Activated CD4-positive, alpha-beta memory T cell treated with anti-CD3 and anti-CD28 coated beads, Interleukin-2, amount 10 ng/mL, durations not matched to agents 7 days and 5 days (primary cell): ENCODE results near the gene CTNNA3. TPM values are rescaled to one million over a fixed set of nuclear protein-coding genes. Genes with fewer than 3 reads are reported as not detected.

Experiments used
- CTCF ChIA-PET: fragments of 350-600 bp; sonication (Branson Sonifier 250); formaldehyde crosslinking; loops from one replicate; lab custom pipeline; 2021; ENCODE audit warnings: antibody characterized with exemption, inconsistent platforms; lab: Charles Lee
- POLR2A ChIA-PET: fragments of 350-600 bp; sonication (Branson Sonifier 250); formaldehyde crosslinking; loops from one replicate; lab custom pipeline; 2021; ENCODE audit warnings: antibody characterized with exemption; lab: Charles Lee
- DNase-seq: peaks from one replicate; pipeline ENCODE4 v3.0.0-alpha.2; 2020
- H3K27ac Mint-ChIP-seq: one replicate; pipeline ENCODE4 v1.8.0; 2021; ENCODE audit warnings: mild to moderate bottlenecking, mixed read lengths
- H3K27me3 Mint-ChIP-seq: one replicate; pipeline ENCODE4 v1.8.0; 2021; ENCODE audit warnings: mixed read lengths
- H3K36me3 Mint-ChIP-seq: one replicate; pipeline ENCODE4 v1.8.0; 2021; ENCODE audit warnings: low read depth, mixed read lengths
- H3K4me1 Mint-ChIP-seq: one replicate; pipeline ENCODE4 v1.8.0; 2021; ENCODE audit warnings: mixed read lengths
- H3K4me3 Mint-ChIP-seq: one replicate; pipeline ENCODE4 v1.8.0; 2021; ENCODE audit warnings: mild to moderate bottlenecking, mixed read lengths
- H3K9me3 Mint-ChIP-seq: one replicate; pipeline ENCODE4 v1.8.0; 2021; ENCODE audit warnings: mixed read lengths
- total RNA-seq, 2 experiments: library from RNA; stranded (reverse); gene quantifications; one replicate each; pipeline ENCODE4 v1.2.3, GENCODE V29; 2021

Gene CTNNA3
- total RNA-seq, 2 experiments from 2014 or later = 0.78 TPM; not detected in 1

- ChIA-PET POLR2A (no interaction called here), CTCF (no interaction called here)
- H3K4me3 Mint-ChIP-seq = no peak overlapping the region
- H3K4me1 Mint-ChIP-seq = no peaks in the 10 kb centered on the region
- no peaks in the 10 kb centered on the region for H3K9me3 Mint-ChIP-seq
- no peak for DNase-seq
- no peaks in the 10 kb centered on the region for H3K36me3 Mint-ChIP-seq
- no peak overlapping the region for H3K27ac Mint-ChIP-seq
- H3K27me3 Mint-ChIP-seq = no peaks in the 10 kb centered on the region
Measured at GRCh38 chr10:66167816-66168215, 1528.2 kb downstream of the CTNNA3 start.

- no peak for DNase-seq
- POLR2A ChIA-PET = no interaction called here
Measured at GRCh38 chr10:66162560-66163143, 1533.3 kb downstream of the CTNNA3 start.

DNA sequence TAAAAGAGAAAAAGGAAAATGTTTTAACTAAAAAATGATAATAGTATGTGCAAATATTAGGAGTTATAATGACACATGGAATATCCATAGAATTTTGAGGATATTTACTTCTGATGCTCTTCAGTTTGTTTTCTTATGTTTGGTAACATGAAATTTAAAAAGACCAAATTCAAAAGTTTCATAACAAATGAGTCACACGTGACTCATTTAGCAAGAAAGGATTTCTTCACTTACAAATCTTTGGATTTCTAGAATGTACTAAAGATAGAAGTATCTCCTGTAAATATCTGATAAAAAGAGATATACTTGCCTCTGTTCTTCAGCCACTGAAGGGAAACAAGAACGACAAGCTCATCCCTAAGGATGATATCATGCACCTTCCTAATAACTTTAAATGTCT, 1544.6 kb downstream of the CTNNA3 start:
- DNase-seq = no peak
- Mint-ChIP-seq H3K9me3 (no peaks in the 10 kb centered on the region), H3K4me1 (no peaks in the 10 kb centered on the region), H3K36me3 (no peaks in the 10 kb centered on the region), H3K27me3 (no peaks in the 10 kb centered on the region), H3K27ac (no peak overlapping the region), H3K4me3 (no peak overlapping the region)
- ChIA-PET CTCF (no interaction called here), POLR2A (no interaction called here)

More at GRCh38 chr10:66162560-66163143, 1533.3 kb downstream of the CTNNA3 start:
- Mint-ChIP-seq H3K27me3 (no peaks in the 10 kb centered on the region), H3K27ac (no peak overlapping the region), H3K36me3 (no peaks in the 10 kb centered on the region), H3K4me3 (no peak overlapping the region), H3K4me1 (no peaks in the 10 kb centered on the region), H3K9me3 (no peaks in the 10 kb centered on the region)
- CTCF ChIA-PET = no interaction called here

- Mint-ChIP-seq H3K9me3 (no peaks in the 10 kb centered on the region), H3K4me3 (no peak overlapping the region), H3K36me3 (no peaks in the 10 kb centered on the region), H3K4me1 (no peaks in the 10 kb centered on the region), H3K27ac (no peak overlapping the region), H3K27me3 (no peaks in the 10 kb centered on the region)
- ChIA-PET POLR2A (no interaction called here), CTCF (no interaction called here)
- DNase-seq = no peak
Measured at GRCh38 chr10:66148312-66148711, 1547.7 kb downstream of the CTNNA3 start.

GRCh38 chr10:66144016-66144415, 1552.0 kb downstream of the CTNNA3 start:
- Mint-ChIP-seq H3K4me1 (no peaks in the 10 kb centered on the region), H3K4me3 (no peak overlapping the region), H3K27me3 (no peaks in the 10 kb centered on the region), H3K36me3 (no peaks in the 10 kb centered on the region), H3K27ac (no peak overlapping the region), H3K9me3 (no peaks in the 10 kb centered on the region)
- POLR2A ChIA-PET = no interaction called here
- no peak for DNase-seq
- CTCF ChIA-PET = no interaction called here

DNA sequence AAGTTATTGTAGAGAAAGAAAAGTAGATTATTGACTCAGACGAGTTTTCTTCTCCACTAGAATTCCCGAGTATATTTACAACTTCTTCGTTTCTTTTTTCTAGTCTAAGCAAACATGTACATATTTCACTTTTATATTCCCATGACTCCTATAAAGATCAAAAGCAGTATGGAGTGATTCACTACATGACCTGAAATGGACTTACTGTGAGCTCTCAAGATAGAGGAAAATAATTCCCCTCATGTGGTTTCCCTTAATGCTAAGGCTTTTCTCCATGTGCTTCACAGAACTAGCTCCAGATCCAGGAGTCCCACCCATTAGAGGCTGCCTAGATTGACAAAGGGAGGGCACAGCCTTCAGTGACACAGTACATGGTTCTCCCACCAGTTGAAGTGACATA, 1593.2 kb downstream of the CTNNA3 start:
- DNase-seq = no peak
- ChIA-PET CTCF (no interaction called here), POLR2A (no interaction called here)
- Mint-ChIP-seq H3K4me1 (no peaks in the 10 kb centered on the region), H3K27ac (no peak overlapping the region), H3K4me3 (no peak overlapping the region), H3K9me3 (peaks cover 5% of the 10 kb centered on the region), H3K36me3 (no peaks in the 10 kb centered on the region), H3K27me3 (no peaks in the 10 kb centered on the region)

DNA sequence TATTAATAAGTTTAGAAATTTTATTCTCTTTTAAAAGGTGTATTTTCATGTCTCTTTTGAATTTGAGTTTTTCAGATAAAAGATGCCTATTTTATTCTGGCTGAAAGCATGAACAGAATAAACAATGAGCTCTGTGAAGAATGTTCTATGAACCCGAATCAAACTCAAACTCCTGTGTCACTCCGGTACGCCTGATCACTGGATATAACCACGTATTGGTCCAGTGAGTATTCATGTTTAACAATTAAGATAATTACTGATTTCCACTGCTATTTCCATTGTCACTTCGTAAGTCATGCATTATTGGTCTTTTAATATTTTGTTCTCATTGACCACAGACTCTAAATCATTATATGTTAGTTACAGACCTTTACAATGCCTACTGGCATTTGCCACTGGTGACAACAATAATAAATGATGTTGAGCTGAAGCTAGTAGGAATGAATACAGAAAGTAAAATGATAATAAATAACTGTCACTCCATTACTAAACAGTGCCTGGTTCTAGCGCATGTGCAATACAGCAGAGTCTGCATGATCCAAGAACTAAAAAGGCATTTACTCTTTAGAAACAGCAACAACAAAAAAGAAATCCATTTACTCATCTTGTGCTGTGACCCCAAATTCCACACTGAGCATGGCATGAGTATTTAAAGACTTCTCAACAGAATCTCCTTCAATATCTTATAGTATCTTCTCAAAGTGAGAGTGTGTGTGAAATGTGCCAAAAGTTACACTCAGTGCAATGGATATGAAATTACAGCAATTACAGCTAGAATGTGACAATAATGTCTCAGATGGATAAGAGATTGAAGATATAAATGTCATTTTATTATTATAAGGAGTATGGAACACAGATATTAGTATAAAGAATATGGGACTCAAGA, 1597.2 kb downstream of the CTNNA3 start:
- Mint-ChIP-seq H3K9me3 (peaks cover 9% of the 10 kb centered on the region), H3K4me1 (no peaks in the 10 kb centered on the region), H3K36me3 (no peaks in the 10 kb centered on the region), H3K4me3 (no peak overlapping the region), H3K27me3 (no peaks in the 10 kb centered on the region), H3K27ac (no peak overlapping the region)
- POLR2A ChIA-PET = no interaction called here
- CTCF ChIA-PET = no interaction called here
- DNase-seq = no peak

DNA sequence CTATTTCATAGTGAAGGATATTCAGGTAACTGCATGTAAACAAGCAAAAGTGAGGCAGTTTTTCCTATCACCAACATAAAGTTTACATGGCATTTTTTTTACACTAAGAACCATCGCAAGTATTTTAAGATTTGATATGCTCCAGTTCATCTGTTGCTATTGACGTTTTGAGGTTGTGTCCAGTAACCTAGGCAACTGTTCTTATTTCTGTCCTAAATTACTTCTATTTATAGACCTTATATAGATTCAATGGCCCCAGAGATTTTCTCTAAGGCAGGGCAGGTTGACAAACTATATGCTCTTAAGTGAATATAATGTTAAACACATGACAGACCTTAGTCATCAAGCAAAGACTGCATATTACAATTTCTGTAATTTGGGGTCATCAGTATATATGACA, 1600.4 kb downstream of the CTNNA3 start:
- DNase-seq = no peak
- H3K4me1 Mint-ChIP-seq = no peaks in the 10 kb centered on the region
- no peak overlapping the region for H3K27ac Mint-ChIP-seq
- no peaks in the 10 kb centered on the region for H3K36me3 Mint-ChIP-seq
- POLR2A ChIA-PET = no interaction called here
- no peak overlapping the region for H3K4me3 Mint-ChIP-seq
- no peaks in the 10 kb centered on the region for H3K27me3 Mint-ChIP-seq
- CTCF ChIA-PET = no interaction called here
- peaks cover 4% of the 10 kb centered on the region for H3K9me3 Mint-ChIP-seq

GRCh38 chr10:66085906-66086305, 1610.1 kb downstream of the CTNNA3 start:
- Mint-ChIP-seq H3K27me3 (no peaks in the 10 kb centered on the region), H3K4me3 (no peak overlapping the region), H3K4me1 (no peaks in the 10 kb centered on the region), H3K9me3 (peaks cover 3% of the 10 kb centered on the region), H3K36me3 (no peaks in the 10 kb centered on the region), H3K27ac (no peak overlapping the region)
- POLR2A ChIA-PET = no interaction called here
- CTCF ChIA-PET = no interaction called here
- no peak for DNase-seq

- CTCF ChIA-PET = no interaction called here
- POLR2A ChIA-PET = no interaction called here
- Mint-ChIP-seq H3K27me3 (no peaks in the 10 kb centered on the region), H3K4me3 (no peak overlapping the region), H3K4me1 (no peaks in the 10 kb centered on the region), H3K27ac (no peak overlapping the region), H3K36me3 (no peaks in the 10 kb centered on the region), H3K9me3 (no peaks in the 10 kb centered on the region)
- DNase-seq = no peak
Measured at GRCh38 chr10:66071907-66072306, 1624.1 kb downstream of the CTNNA3 start.

GRCh38 chr10:66058594-66058993, 1637.4 kb downstream of the CTNNA3 start:
- POLR2A ChIA-PET = interaction anchor here (0.6 kb wide), 1 partner anchor 12 kb away, joined by 3 read pairs; no protein-coding TSS in a partner anchor
- Mint-ChIP-seq H3K27me3 (no peaks in the 10 kb centered on the region), H3K4me1 (no peaks in the 10 kb centered on the region), H3K27ac (no peak overlapping the region), H3K4me3 (no peak overlapping the region), H3K36me3 (no peaks in the 10 kb centered on the region), H3K9me3 (no peaks in the 10 kb centered on the region)
- no peak for DNase-seq
- CTCF ChIA-PET = no interaction called here

GRCh38 chr10:66049335-66049734, 1646.7 kb downstream of the CTNNA3 start:
- no peak overlapping the region for H3K4me3 Mint-ChIP-seq
- no peaks in the 10 kb centered on the region for H3K36me3 Mint-ChIP-seq
- H3K27ac Mint-ChIP-seq = no peak overlapping the region
- peaks cover 6% of the 10 kb centered on the region for H3K9me3 Mint-ChIP-seq
- no peaks in the 10 kb centered on the region for H3K4me1 Mint-ChIP-seq
- POLR2A ChIA-PET = no interaction called here
- H3K27me3 Mint-ChIP-seq = no peaks in the 10 kb centered on the region
- DNase-seq = no peak
- CTCF ChIA-PET = no interaction called here

DNA sequence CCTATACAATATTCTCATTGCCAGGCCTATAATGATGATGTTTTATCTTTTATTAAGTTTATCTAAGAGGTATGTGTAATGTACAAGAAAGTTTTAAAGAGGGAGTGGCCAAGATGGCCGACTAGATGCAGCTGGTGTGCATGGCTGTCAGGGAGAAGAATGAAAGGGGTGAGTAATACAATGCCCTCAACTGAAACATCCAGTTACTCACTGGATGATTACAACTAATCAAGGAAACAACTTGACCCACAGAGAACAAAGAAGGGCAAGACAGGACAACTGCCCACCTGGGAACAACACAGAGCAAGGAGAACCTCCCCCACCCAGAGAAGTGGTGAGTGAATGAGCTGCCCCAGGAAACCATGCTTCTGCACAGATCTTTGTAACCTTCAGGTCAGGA, 1650.1 kb downstream of the CTNNA3 start:
- DNase-seq = no peak
- no peaks in the 10 kb centered on the region for H3K27me3 Mint-ChIP-seq
- no peak overlapping the region for H3K27ac Mint-ChIP-seq
- H3K9me3 Mint-ChIP-seq = peaks cover 6% of the 10 kb centered on the region
- no peak overlapping the region for H3K4me3 Mint-ChIP-seq
- no peaks in the 10 kb centered on the region for H3K4me1 Mint-ChIP-seq
- POLR2A ChIA-PET = no interaction called here
- CTCF ChIA-PET = no interaction called here
- no peaks in the 10 kb centered on the region for H3K36me3 Mint-ChIP-seq

DNA sequence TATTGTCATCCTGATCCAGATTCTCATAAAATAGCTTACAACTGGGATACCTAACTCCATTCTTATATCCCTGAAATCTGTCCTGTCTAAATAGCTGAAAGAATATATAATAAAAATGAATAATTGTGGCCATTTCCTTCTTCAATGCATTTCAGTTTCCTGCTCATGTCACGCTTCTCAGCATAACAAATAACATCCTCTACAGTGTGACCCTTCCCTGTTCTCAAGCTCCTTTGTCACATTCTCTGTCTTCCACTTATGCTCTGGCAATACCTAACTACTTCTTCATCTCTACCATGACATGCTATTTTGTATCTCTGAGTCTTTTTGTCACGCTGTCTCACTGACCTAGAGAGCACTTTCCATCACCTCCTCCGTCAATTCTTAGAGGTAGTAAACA, 1654.2 kb downstream of the CTNNA3 start:
- Mint-ChIP-seq H3K36me3 (no peaks in the 10 kb centered on the region), H3K9me3 (peaks cover 5% of the 10 kb centered on the region), H3K4me3 (no peak overlapping the region), H3K27me3 (no peaks in the 10 kb centered on the region), H3K4me1 (no peaks in the 10 kb centered on the region), H3K27ac (no peak overlapping the region)
- ChIA-PET CTCF (no interaction called here), POLR2A (no interaction called here)
- DNase-seq = no peak
